ENCODE measurements around the gene MGMT.

MGMT gene

GRCh38 chr10:129522041-129522585 lies 55.1 kb downstream of the MGMT start:
- DNase-seq: no peak

GRCh38 chr10:129523031-129523722 lies 56.1 kb downstream of the MGMT start:
- DNase-seq: no peak

GRCh38 chr10:129523723-129524316 lies 56.8 kb downstream of the MGMT start:
- DNase-seq: no peak

- no peak for DNase-seq
Observed at GRCh38 chr10:129524936-129525335, 57.9 kb downstream of the MGMT start.

GRCh38 chr10:129525401-129525801 lies 58.4 kb downstream of the MGMT start:
- DNase-seq: no peak

- no peak for DNase-seq
Observed at GRCh38 chr10:129526943-129527342, 59.9 kb downstream of the MGMT start.

GRCh38 chr10:129528376-129528978 lies 61.4 kb downstream of the MGMT start:
- DNase-seq: no peak

- DNase-seq: no peak
Observed at GRCh38 chr10:129530581-129530980, 63.5 kb downstream of the MGMT start.

- DNase-seq: no peak
Observed at GRCh38 chr10:129531195-129531968, 64.3 kb downstream of the MGMT start.

GRCh38 chr10:129531969-129532660 lies 65.1 kb downstream of the MGMT start:
- DNase-seq: no peak

- DNase-seq: no peak
Observed at GRCh38 chr10:129532838-129533237, 65.8 kb downstream of the MGMT start.

GRCh38 chr10:129533281-129533680 lies 66.2 kb downstream of the MGMT start:
- no peak for DNase-seq

GRCh38 chr10:129534826-129535225 lies 67.8 kb downstream of the MGMT start:
- DNase-seq: no peak

- DNase-seq: no peak
Observed at GRCh38 chr10:129536336-129536735, 69.3 kb downstream of the MGMT start.

- no peak for DNase-seq
Observed at GRCh38 chr10:129537151-129537550, 70.1 kb downstream of the MGMT start.

GRCh38 chr10:129538236-129538635 lies 71.2 kb downstream of the MGMT start:
- DNase-seq: no peak

GRCh38 chr10:129541200-129541599 lies 74.2 kb downstream of the MGMT start:
- DNase-seq: no peak

GRCh38 chr10:129541748-129542487 lies 74.9 kb downstream of the MGMT start:
- DNase-seq: no peak

GRCh38 chr10:129542589-129542988 lies 75.5 kb downstream of the MGMT start:
- DNase-seq: no peak

- no peak for DNase-seq
Observed at GRCh38 chr10:129544205-129545202, 77.5 kb downstream of the MGMT start.

- no peak for DNase-seq
Observed at GRCh38 chr10:129545261-129545660, 78.2 kb downstream of the MGMT start.
